Activated naive CD4-positive, alpha-beta T cell treated with anti-CD3 and anti-CD28 coated beads, Interleukin-2, amount 50 U/mL, for 24 hours (primary cell): ENCODE results near the gene NOL6.
"Not testable (repeated sequence)": the region's sequence is repeated elsewhere in the genome, so short reads cannot be mapped to it uniquely, and the experiment has no call there.

Experiments
- H3K27ac Mint-ChIP-seq: one replicate; pipeline ENCODE4 v1.8.0; 2021; ENCODE audit warnings: mild to moderate bottlenecking, mixed read lengths
- H3K27me3 Mint-ChIP-seq: one replicate; pipeline ENCODE4 v1.8.0; 2021; ENCODE audit warnings: mixed read lengths
- H3K36me3 Mint-ChIP-seq: one replicate; pipeline ENCODE4 v1.8.0; 2021; ENCODE audit warnings: mixed read lengths
- H3K4me1 Mint-ChIP-seq: one replicate; pipeline ENCODE4 v1.8.0; 2021; ENCODE audit warnings: mixed read lengths
- H3K4me3 Mint-ChIP-seq: one replicate; pipeline ENCODE4 v1.8.0; 2021; ENCODE audit warnings: mild to moderate bottlenecking, mixed read lengths
- H3K9me3 Mint-ChIP-seq: one replicate; pipeline ENCODE4 v1.8.0; 2021; ENCODE audit warnings: mixed read lengths

NOL6 gene

DNA sequence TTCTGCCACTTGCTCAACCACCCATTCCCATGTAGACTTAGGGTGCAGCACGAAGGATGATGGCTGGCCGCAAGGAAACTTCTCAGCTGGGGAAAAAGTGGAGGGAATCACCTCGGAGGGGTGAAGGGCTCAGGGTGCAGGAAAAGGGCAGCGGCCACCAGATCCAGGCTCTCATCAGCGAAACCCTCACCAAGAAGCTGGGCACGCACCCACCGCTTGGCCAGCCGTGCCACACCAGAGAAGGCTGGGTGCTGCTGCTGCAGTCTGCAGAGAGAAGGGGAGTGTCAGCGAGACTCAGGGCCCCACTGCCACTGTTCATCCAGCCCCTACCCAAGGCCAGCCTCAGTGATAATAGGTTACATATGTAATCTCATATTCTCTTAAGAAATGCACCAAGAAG is 8.6 kb downstream of the NOL6 start:
- H3K4me3 Mint-ChIP-seq, result no peak overlapping the region
- H3K4me1 Mint-ChIP-seq, result peaks cover 9% of the 10 kb centered on the region
- H3K27ac Mint-ChIP-seq, result no peak overlapping the region

DNA sequence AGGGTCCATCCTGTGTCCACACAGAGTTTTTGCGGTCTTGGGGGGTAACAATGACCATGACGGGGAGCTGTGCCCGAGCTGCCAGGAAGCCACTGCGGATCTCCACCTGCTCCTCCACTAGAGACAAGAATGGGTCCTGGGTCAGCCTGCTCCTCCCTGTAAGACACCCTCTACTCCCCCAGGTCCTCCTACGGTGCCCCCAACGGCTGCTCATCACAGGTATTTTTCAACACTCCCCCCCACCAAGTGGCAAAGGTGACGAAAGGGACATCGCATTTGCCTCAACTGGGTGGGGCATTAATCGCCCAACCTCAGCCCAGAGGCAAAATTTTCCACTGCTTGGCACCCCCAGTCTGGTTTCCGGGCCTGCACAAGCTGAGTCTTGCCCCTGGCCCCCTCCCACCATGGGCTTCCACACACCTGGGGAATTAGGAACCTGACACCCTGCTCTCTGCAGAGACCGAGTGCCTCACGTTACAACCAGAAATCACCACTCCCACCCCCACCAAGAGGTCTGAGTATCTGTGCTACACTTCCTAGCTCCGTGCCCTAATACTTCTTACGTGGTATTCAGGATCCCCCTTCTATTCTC is 9.6 kb downstream of the NOL6 start:
- H3K4me3 Mint-ChIP-seq, result no peak overlapping the region
- H3K27me3 Mint-ChIP-seq, result no peaks in the 10 kb centered on the region
- peaks cover 12% of the 10 kb centered on the region for H3K36me3 Mint-ChIP-seq
- peaks cover 15% of the 10 kb centered on the region for H3K4me1 Mint-ChIP-seq
- H3K9me3 Mint-ChIP-seq, result no peaks in the 10 kb centered on the region
- H3K27ac Mint-ChIP-seq, result no peak overlapping the region

More for the DNA sequence above, 8.6 kb downstream of the NOL6 start:
- Mint-ChIP-seq H3K36me3 (peaks cover 17% of the 10 kb centered on the region), H3K9me3 (no peaks in the 10 kb centered on the region), H3K27me3 (no peaks in the 10 kb centered on the region)

- no peak overlapping the region for H3K27ac Mint-ChIP-seq
- H3K4me3 Mint-ChIP-seq, result no peak overlapping the region
- H3K27me3 Mint-ChIP-seq, result no peaks in the 10 kb centered on the region
- peaks cover 11% of the 10 kb centered on the region for H3K36me3 Mint-ChIP-seq
- H3K9me3 Mint-ChIP-seq, result no peaks in the 10 kb centered on the region
- peaks cover 25% of the 10 kb centered on the region for H3K4me1 Mint-ChIP-seq
Observed at GRCh38 chr9:33463151-33463550, 10.6 kb downstream of the NOL6 start.

- H3K27ac Mint-ChIP-seq, result no peak overlapping the region
Observed at GRCh38 chr9:33461492-33461891, 12.2 kb downstream of the NOL6 start.

GRCh38 chr9:33460854-33461253 is 12.9 kb downstream of the NOL6 start:
- H3K36me3 Mint-ChIP-seq, result peaks cover 9% of the 10 kb centered on the region
- H3K27ac Mint-ChIP-seq, result peak overlapping the region; percentile 51
- no peak overlapping the region for H3K4me3 Mint-ChIP-seq
- no peaks in the 10 kb centered on the region for H3K27me3 Mint-ChIP-seq
- H3K4me1 Mint-ChIP-seq, result peaks cover 44% of the 10 kb centered on the region
- no peaks in the 10 kb centered on the region for H3K9me3 Mint-ChIP-seq

More at GRCh38 chr9:33461492-33461891, 12.2 kb downstream of the NOL6 start:
- Mint-ChIP-seq H3K27me3 (no peaks in the 10 kb centered on the region), H3K4me3 (no peak overlapping the region), H3K36me3 (peaks cover 9% of the 10 kb centered on the region), H3K4me1 (peaks cover 38% of the 10 kb centered on the region), H3K9me3 (no peaks in the 10 kb centered on the region)

GRCh38 chr9:33459115-33459514 is 14.6 kb downstream of the NOL6 start:
- Mint-ChIP-seq H3K4me3 (no peak overlapping the region), H3K36me3 (peaks cover 9% of the 10 kb centered on the region), H3K27me3 (no peaks in the 10 kb centered on the region), H3K4me1 (peaks cover 56% of the 10 kb centered on the region), H3K9me3 (no peaks in the 10 kb centered on the region), H3K27ac (peak overlapping the region; percentile 59)

- Mint-ChIP-seq H3K27me3 (no peaks in the 10 kb centered on the region), H3K36me3 (peaks cover 9% of the 10 kb centered on the region), H3K27ac (peak overlapping the region; percentile 75), H3K4me1 (peaks cover 63% of the 10 kb centered on the region), H3K4me3 (peak overlapping the region; percentile 68), H3K9me3 (no peaks in the 10 kb centered on the region)
Observed at GRCh38 chr9:33458444-33458843, 15.3 kb downstream of the NOL6 start.

GRCh38 chr9:33455945-33456344 is 17.8 kb downstream of the NOL6 start:
- Mint-ChIP-seq H3K4me1 (peaks cover 76% of the 10 kb centered on the region), H3K9me3 (no peaks in the 10 kb centered on the region), H3K36me3 (peaks cover under 1% of the 10 kb centered on the region), H3K27me3 (no peaks in the 10 kb centered on the region), H3K4me3 (peak overlapping the region; percentile 36), H3K27ac (peak overlapping the region; percentile 81)

DNA sequence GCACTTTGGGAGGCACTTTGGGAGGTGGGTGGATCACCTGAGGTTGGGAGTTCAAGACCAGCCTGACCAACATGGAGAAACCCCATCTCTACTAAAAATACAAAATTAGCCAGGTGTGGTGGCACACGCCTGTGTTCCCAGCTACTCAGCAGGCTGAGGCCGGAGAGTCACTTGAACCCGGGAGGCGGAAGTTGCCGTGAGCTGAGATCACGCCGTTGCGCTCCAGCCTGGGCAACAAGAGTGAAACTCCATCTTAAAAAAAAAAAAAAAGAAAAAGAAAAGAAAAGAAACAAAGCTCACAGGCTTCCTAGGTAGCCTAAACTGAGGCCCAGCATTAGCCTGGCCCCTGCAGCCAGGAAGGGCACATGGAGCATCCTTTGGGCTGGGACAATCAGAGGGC is 18.3 kb downstream of the NOL6 start:
- H3K36me3 Mint-ChIP-seq, H3K27me3 Mint-ChIP-seq, H3K9me3 Mint-ChIP-seq: not testable (repeated sequence)
- Mint-ChIP-seq H3K4me1 (peaks cover 78% of the 10 kb centered on the region), H3K4me3 (peak overlapping the region; percentile 36), H3K27ac (peak overlapping the region; percentile 81)

DNA sequence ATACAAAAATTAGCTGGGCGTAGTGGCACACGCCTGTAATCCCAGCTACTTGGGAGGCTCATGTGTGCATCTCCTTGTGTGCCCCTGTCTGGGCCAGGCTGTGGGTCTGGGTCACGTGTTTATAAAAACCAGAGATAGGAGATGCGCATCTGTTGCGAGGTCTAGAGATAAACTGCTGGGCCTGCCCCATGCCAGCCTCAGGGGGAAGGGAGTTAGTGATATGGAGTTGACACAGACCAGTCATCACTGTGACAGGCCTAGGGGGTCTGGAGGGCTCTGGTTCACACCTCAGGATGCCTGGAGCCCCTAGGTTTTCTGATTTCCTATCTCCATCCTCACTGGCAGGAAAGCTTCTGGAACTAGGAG is 19.1 kb downstream of the NOL6 start:
- H3K9me3 Mint-ChIP-seq, H3K36me3 Mint-ChIP-seq, H3K27me3 Mint-ChIP-seq: not testable (repeated sequence)
- Mint-ChIP-seq H3K4me3 (peak overlapping the region; percentile 52), H3K27ac (peak overlapping the region; percentile 82), H3K4me1 (peaks cover 73% of the 10 kb centered on the region)

DNA sequence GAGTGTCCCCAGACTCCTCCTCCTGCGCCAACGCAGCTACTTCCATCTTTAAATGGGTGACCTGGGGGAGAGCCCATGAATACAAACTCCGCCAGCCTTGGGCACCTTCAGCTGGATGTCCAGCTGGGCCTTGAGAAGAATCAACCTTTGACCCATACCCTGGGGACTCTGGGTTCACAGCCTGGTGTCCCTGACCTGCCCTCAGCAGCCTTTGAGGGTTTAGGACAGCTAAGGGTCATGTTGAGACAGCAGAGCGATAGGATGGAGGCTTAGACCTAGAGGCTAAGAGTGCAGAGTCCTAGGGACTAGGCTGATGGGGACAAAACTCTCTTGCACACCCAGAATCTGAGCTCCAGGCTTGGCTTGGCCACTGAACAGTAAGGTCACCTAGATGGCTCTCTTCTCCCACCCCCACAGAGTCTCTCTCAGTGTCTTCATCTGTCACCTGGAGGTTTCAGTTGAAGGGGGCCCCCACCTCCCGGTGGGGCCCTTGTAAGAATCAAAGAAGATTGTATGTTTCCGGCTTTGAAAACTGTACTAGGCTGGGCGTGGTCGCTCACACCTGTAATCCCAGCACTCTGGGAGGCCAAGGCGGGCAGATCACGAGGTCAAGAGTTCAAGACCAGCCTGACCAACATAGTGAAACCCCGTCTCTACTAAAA is 19.6 kb downstream of the NOL6 start:
- Mint-ChIP-seq H3K27ac (peak overlapping the region; percentile 82), H3K27me3 (no peaks in the 10 kb centered on the region), H3K36me3 (no peaks in the 10 kb centered on the region), H3K4me1 (peaks cover 68% of the 10 kb centered on the region), H3K9me3 (no peaks in the 10 kb centered on the region), H3K4me3 (peak overlapping the region; percentile 52)

DNA sequence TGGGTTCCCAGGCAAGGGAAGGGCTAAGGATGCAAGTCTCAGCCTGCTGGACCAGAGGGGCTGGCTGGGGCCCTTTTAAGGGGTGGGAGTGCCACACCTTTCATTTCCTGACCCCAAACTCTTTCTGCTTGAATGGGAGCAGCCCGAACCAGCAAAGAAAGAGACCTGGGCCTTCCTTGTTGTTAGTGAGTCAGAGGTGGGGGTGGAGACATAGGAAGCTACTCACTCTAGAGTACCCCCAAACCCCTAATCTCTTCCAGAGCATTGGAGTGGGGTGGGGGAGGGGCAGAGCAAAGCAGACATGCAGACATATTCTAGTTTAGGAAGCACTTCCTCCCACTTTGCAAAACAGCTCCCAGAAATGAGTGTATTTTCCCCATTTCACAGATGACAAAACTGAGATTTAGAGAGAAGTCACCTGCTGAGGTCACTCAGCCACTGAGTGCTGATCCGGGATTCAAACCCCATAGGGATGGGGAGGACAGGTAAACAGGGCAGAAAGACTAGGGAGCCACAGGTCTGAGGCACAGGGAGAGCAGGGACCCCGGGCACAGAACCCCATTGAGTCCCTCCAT is 20.4 kb downstream of the NOL6 start:
- Mint-ChIP-seq H3K27ac (no peak overlapping the region), H3K4me3 (no peak overlapping the region), H3K9me3 (no peaks in the 10 kb centered on the region), H3K27me3 (no peaks in the 10 kb centered on the region), H3K36me3 (no peaks in the 10 kb centered on the region), H3K4me1 (peaks cover 63% of the 10 kb centered on the region)

GRCh38 chr9:33452828-33453271 is 20.9 kb downstream of the NOL6 start:
- Mint-ChIP-seq H3K36me3 (no peaks in the 10 kb centered on the region), H3K27ac (peak overlapping the region; percentile 81), H3K4me1 (peaks cover 65% of the 10 kb centered on the region), H3K9me3 (no peaks in the 10 kb centered on the region), H3K27me3 (no peaks in the 10 kb centered on the region), H3K4me3 (peak overlapping the region; percentile 7)

GRCh38 chr9:33450621-33451146 is 23.0 kb downstream of the NOL6 start:
- Mint-ChIP-seq H3K4me1 (peaks cover 65% of the 10 kb centered on the region), H3K27ac (no peak overlapping the region), H3K9me3 (no peaks in the 10 kb centered on the region), H3K36me3 (no peaks in the 10 kb centered on the region), H3K4me3 (no peak overlapping the region), H3K27me3 (no peaks in the 10 kb centered on the region)

GRCh38 chr9:33449715-33450114 is 24.0 kb downstream of the NOL6 start:
- peaks cover 70% of the 10 kb centered on the region for H3K4me1 Mint-ChIP-seq
- H3K4me3 Mint-ChIP-seq, result no peak overlapping the region
- H3K36me3 Mint-ChIP-seq, result no peaks in the 10 kb centered on the region
- H3K9me3 Mint-ChIP-seq, result no peaks in the 10 kb centered on the region
- no peak overlapping the region for H3K27ac Mint-ChIP-seq
- H3K27me3 Mint-ChIP-seq, result no peaks in the 10 kb centered on the region
